T-helper 1 cell treated with Interleukin-12 subunit alpha and Interleukin-12 subunit beta and Interleukin-4 antibody, amounts not matched to agents 30 μg/mL and 1 μg/mL, for 36 hours (primary cell): ENCODE results near the gene ATOX1.
"Not testable (repeated sequence)": the region's sequence is repeated elsewhere in the genome, so short reads cannot be mapped to it uniquely, and the experiment has no call there.

Source experiments
- H3K27ac Mint-ChIP-seq: one replicate; pipeline ENCODE4 v1.8.0; 2021; ENCODE audit warnings: mild to moderate bottlenecking, mixed read lengths
- H3K27me3 Mint-ChIP-seq: one replicate; pipeline ENCODE4 v1.8.0; 2021; ENCODE audit warnings: low read depth, mixed read lengths
- H3K36me3 Mint-ChIP-seq: one replicate; pipeline ENCODE4 v1.8.0; 2021; ENCODE audit warnings: low read depth, mixed read lengths
- H3K4me1 Mint-ChIP-seq: one replicate; pipeline ENCODE4 v1.8.0; 2021; ENCODE audit warnings: low read depth, mixed read lengths
- H3K4me3 Mint-ChIP-seq: one replicate; pipeline ENCODE4 v1.8.0; 2021; ENCODE audit warnings: mild to moderate bottlenecking, moderate library complexity, mixed read lengths
- H3K9me3 Mint-ChIP-seq: one replicate; pipeline ENCODE4 v1.8.0; 2021; ENCODE audit warnings: mixed read lengths

Gene ATOX1, protein sequence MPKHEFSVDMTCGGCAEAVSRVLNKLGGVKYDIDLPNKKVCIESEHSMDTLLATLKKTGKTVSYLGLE

DNA sequence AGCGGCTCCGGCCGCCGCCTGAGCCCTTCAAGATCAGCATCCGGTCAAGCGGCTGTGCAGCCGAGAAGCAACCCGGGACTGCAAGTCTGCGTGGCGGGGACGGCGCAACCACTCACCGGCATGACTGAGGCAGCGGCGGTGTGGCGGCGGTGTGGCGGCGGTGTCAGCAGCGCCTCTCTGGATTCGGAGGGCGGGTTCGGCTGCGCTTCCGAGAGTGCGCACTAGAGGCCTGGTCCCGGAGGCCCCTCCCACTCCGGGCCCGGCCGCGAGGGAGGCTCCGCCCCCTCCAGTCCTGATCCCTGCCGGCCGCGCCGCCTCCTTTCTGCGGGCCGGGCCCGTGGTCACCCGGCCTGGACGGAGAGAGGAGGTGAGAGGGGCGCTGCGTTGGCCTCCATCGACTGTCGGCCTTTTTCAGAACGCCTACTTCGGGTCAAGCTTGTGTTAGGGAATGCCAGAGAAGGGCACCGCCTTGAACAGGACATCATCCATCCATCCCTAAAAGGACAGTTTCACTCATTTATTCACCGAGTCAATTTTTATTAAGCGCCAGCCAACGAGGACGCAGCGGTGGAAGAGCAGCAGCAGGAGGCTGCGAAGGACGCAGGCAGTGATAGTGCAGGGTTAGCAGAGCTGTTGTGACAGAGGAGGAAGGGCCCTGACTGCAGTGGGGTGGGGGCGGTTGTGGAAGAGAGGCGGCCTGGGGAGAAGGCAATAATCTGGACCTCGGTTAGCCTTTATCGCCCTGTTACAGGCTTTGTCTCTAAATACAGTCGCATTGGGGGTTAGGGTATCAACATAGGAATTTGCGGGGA lies at the start of gene ATOX1:
Gene ATOX1, minus strand, starts transcription at position 202 of the 812 bp plus-strand sequence. Its CDS starts 80 bp downstream, at position 122.
- Mint-ChIP-seq H3K4me3 (peak within 1 kb of the TSS; percentile 88), H3K27me3 (no peaks in the 10 kb centered on the region), H3K9me3 (no peaks in the 10 kb centered on the region), H3K4me1 (peaks cover 25% of the 10 kb centered on the region), H3K27ac (peak within 1 kb of the TSS; percentile 85), H3K36me3 (peaks cover 9% of the 10 kb centered on the region)

DNA sequence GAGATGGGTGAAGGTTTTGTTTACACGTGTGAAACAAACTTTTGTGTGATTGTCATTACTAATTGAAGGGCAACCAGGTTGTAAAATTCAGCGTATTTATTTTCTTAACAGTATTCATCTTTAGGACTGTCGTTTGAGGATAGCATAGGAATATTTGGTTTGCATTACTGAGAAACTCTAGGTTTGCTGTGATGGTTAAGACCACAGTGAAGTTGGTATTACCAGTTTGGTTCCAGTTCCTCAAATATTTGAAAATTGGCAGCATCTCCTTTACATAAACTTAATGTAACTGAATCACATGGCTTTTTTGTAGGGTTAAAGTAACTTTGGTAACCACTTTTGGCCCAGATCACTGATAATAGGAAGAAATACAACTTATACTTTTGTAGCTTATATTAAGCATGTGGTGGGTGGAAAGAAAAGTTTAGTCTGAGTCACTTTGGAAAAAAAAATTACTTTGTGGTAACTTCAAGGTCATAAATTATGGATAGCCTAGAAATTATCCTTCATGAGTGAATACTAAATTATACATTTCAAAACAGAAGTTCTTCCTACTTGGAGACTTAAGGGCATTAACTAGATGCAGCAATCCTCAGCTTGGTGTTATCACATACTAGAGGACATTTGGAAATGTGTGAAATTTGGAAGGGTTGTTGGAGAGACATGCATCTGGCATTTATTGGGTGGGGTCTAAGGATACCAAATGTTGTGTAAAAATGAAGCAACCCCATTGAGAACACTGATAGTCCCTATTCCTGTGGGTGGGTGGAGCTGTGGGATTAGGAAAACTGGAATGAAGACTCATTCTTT lies 47.2 kb upstream of the ATOX1 start:
- no peak overlapping the region for H3K27ac Mint-ChIP-seq
- H3K9me3 Mint-ChIP-seq, result no peaks in the 10 kb centered on the region
- peaks cover 66% of the 10 kb centered on the region for H3K36me3 Mint-ChIP-seq
- H3K4me3 Mint-ChIP-seq, result no peak overlapping the region
- H3K27me3 Mint-ChIP-seq, result no peaks in the 10 kb centered on the region
- peaks cover 13% of the 10 kb centered on the region for H3K4me1 Mint-ChIP-seq

DNA sequence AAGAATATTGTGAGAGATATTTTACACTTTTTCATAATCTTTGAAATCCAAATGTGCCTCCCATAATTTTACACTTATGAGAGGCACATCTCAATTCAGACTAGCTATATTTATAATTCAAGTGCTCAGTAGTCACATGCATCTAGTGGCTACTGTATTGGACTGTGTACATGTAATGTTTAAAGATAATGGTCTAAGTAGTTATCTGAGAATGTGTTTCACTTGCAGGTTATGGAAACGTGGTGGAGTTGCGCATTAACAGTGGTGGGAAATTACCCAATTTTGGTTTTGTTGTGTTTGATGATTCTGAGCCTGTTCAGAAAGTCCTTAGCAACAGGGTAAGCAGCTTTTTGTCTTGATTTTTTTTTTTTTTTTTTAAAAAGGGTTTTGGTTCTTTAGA lies 42.1 kb upstream of the ATOX1 start:
- H3K4me3 Mint-ChIP-seq, result no peak overlapping the region
- no peak overlapping the region for H3K27ac Mint-ChIP-seq
- H3K4me1 Mint-ChIP-seq, result peaks cover 24% of the 10 kb centered on the region
- no peaks in the 10 kb centered on the region for H3K9me3 Mint-ChIP-seq
- no peaks in the 10 kb centered on the region for H3K27me3 Mint-ChIP-seq
- peaks cover 58% of the 10 kb centered on the region for H3K36me3 Mint-ChIP-seq

DNA sequence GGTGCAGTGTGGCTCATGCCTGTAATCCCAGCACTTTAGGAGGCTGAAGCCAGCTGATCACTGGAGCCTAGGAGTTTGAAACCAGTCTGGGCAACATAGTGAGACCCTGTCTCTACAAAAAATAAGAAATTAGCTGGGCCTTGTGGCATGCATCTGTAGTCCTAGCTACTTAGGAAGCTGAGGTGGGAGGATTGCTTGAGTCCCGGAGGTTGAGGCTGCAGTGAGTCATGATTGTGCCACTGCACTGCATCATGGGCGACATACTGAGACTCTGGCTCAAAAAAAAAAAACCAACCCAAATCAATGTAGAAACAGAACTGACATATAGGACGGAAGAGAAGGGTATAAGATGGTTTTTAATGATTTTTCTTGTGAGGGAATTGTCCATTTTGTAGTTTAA lies 41.0 kb upstream of the ATOX1 start:
- H3K36me3 Mint-ChIP-seq, result peaks cover 55% of the 10 kb centered on the region
- no peak overlapping the region for H3K4me3 Mint-ChIP-seq
- no peak overlapping the region for H3K27ac Mint-ChIP-seq
- no peaks in the 10 kb centered on the region for H3K27me3 Mint-ChIP-seq
- H3K4me1 Mint-ChIP-seq, result peaks cover 26% of the 10 kb centered on the region
- no peaks in the 10 kb centered on the region for H3K9me3 Mint-ChIP-seq

DNA sequence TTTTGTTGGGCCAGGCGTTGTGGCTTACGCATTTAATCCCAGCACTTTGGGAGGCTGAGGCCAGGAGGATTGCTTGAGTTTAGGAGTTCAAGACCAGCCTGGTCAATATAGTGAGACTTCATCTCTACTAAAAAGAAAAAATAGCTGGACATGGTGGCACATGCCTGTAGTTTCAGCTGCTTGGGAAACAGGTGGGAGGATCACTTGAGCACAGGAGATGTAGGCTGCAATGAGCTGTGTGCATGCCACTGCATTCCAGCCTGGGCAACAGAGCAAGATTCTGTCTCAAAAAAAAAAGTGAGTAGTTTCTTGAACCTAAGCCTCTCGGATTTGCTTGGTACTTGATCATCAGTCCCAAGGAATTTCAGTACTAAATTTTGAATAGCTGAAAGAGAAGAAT lies 40.2 kb upstream of the ATOX1 start:
- no peak overlapping the region for H3K27ac Mint-ChIP-seq
- H3K9me3 Mint-ChIP-seq, result no peaks in the 10 kb centered on the region
- peaks cover 56% of the 10 kb centered on the region for H3K36me3 Mint-ChIP-seq
- H3K27me3 Mint-ChIP-seq, result no peaks in the 10 kb centered on the region
- H3K4me3 Mint-ChIP-seq, result no peak overlapping the region
- H3K4me1 Mint-ChIP-seq, result peaks cover 26% of the 10 kb centered on the region

DNA sequence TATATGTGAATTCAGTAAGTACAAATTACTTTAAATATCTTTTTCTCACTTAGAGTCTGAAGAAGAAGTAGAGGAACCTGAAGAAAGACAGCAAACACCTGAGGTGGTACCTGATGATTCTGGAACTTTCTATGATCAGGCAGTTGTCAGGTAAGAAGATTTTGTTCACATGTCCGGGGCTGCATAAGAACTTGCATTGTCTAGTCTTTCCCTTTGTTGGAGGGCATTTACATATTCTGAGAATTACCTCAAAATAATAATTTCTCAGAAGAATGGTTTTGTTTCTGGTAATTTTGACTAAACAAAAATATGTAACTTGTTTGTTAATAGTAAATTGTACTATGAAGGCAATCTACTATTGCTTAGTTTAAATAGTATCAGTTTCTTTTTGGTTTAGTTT lies 37.0 kb upstream of the ATOX1 start:
- H3K27ac Mint-ChIP-seq, result peak overlapping the region; percentile 57
- H3K4me1 Mint-ChIP-seq, result peaks cover 24% of the 10 kb centered on the region
- no peaks in the 10 kb centered on the region for H3K9me3 Mint-ChIP-seq
- H3K4me3 Mint-ChIP-seq, result no peak overlapping the region
- H3K27me3 Mint-ChIP-seq, result no peaks in the 10 kb centered on the region
- H3K36me3 Mint-ChIP-seq, result peaks cover 59% of the 10 kb centered on the region

DNA sequence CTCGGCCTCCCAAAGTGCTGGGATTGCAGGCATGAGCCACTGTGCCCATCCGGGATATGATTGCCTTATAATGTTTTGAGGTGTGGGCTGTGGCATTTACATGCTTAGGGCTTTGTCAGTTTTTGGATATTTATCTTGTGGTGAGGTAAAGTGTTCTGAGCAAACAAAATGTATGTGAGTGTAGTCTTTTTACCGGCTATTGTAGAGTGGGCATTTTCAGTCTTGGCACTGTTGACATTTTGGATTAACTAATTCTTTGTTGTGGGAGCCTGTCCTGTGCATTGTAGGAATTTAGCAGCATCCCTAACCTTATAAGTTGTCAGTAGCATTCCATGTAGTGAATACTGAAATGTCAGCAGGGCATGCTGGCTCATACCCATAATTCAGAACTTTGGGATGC lies 34.9 kb upstream of the ATOX1 start:
- H3K4me1 Mint-ChIP-seq, result peaks cover 17% of the 10 kb centered on the region
- H3K36me3 Mint-ChIP-seq, result peaks cover 59% of the 10 kb centered on the region
- no peaks in the 10 kb centered on the region for H3K27me3 Mint-ChIP-seq
- H3K4me3 Mint-ChIP-seq, result no peak overlapping the region
- no peaks in the 10 kb centered on the region for H3K9me3 Mint-ChIP-seq
- no peak overlapping the region for H3K27ac Mint-ChIP-seq

DNA sequence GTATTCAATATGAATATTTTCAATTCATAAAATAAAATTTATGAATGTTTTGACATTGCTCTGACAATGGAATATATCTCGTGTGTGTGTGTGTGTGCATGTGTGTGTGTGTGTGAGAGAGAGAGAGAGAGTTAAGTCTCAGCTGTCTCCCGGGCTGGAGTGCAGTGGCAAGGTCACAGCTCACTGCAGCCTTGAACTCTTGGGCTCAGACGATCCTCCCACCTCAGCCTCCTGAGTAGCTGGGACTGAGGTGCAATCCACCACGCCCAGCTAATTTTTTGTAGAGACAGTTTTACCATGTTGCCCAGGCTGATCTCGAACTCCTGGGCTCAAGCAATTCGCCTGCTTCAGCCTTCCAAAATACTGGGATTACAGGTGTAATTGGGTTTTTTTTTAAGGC lies 29.4 kb upstream of the ATOX1 start:
- Mint-ChIP-seq H3K4me3 (no peak overlapping the region), H3K9me3 (no peaks in the 10 kb centered on the region), H3K4me1 (peaks cover 13% of the 10 kb centered on the region), H3K36me3 (peaks cover 33% of the 10 kb centered on the region), H3K27ac (no peak overlapping the region), H3K27me3 (no peaks in the 10 kb centered on the region)

DNA sequence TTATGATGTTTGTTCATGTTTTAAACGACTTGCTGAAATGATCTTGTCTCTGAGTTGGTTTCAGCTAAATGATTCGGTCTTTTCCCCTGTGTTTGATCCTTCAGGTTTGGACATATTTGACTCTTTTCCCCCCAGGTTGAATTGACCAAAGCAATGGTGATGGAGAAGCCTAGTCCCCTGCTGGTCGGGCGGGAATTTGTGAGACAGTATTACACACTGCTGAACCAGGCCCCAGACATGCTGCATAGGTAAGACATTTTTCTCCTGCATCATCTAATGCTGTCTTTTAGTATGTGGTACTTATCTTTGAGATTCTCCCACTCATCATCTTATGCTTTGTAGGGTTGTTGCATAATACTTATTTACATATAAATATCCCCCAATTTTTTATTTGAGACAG lies 28.0 kb upstream of the ATOX1 start:
- Mint-ChIP-seq H3K4me1 (peaks cover 16% of the 10 kb centered on the region), H3K27me3 (no peaks in the 10 kb centered on the region), H3K4me3 (no peak overlapping the region), H3K27ac (peak overlapping the region; percentile 49), H3K9me3 (no peaks in the 10 kb centered on the region), H3K36me3 (peaks cover 25% of the 10 kb centered on the region)

DNA sequence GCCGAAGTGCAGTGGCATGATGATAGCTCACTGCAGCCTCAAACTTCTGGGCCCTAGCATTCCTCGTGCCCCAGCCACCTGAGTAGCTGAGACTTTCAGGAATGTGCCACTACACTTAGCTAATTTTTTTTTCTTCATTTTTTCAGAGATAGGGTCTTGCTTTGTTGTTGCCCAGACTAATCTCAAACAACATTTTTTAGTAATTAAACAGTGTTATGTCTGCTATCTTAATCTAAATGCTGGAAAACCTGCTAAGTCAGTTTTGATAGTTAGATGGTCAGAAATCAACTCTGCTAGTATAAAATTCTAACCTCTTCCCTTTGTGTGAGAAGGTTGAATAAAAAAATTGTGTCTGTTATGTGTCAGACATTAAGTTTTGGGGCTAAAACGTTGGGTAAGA lies 25.7 kb upstream of the ATOX1 start:
- no peaks in the 10 kb centered on the region for H3K9me3 Mint-ChIP-seq
- H3K4me1 Mint-ChIP-seq, result peaks cover 29% of the 10 kb centered on the region
- H3K4me3 Mint-ChIP-seq, result no peak overlapping the region
- H3K27me3 Mint-ChIP-seq, result no peaks in the 10 kb centered on the region
- no peak overlapping the region for H3K27ac Mint-ChIP-seq
- peaks cover 9% of the 10 kb centered on the region for H3K36me3 Mint-ChIP-seq

DNA sequence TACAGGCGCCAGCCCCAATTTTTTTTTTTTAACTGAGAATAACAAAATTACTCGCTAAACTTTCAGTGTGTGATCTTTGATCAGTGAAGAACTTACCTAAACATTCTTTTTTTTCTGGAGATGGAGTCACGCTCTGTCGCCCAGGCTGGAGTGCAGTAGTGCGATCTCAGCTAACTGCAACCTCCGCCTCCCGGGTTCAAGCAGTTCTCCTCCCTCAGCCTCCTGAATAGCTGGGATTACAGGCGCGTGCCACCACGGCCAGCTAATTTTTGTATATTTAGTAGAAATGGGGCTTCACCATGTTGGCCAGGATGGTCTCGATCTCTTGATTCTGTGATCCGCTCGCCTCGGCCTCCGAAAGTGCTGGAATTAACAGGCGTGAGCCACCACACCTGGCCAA lies 25.2 kb upstream of the ATOX1 start:
- H3K4me3 Mint-ChIP-seq, H3K27ac Mint-ChIP-seq: not testable (repeated sequence)
- peaks cover 32% of the 10 kb centered on the region for H3K4me1 Mint-ChIP-seq

DNA sequence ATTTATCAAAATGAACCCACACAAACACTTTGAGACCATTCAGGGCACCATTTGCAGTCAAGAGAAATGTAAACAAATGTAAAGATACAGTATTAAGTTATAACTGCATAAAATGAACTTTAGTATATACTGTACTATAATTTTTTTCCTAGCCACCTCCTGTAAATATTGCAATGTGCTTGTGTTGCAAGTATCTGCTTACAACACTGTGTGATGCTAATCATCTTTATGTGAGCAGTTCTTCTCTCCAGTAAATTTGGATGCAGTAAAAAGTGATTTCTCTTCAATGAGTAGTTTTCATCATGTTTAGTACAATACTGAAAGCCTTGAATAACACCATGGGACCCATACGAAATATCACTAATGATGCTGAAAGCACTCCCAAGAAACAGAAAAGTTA lies 22.8 kb upstream of the ATOX1 start:
- H3K9me3 Mint-ChIP-seq, result no peaks in the 10 kb centered on the region
- H3K27me3 Mint-ChIP-seq, result no peaks in the 10 kb centered on the region
- peaks cover 39% of the 10 kb centered on the region for H3K4me1 Mint-ChIP-seq
- peaks cover 15% of the 10 kb centered on the region for H3K36me3 Mint-ChIP-seq
- H3K4me3 Mint-ChIP-seq, result no peak overlapping the region
- H3K27ac Mint-ChIP-seq, result no peak overlapping the region

More for the DNA sequence above, 25.2 kb upstream of the ATOX1 start:
- not testable (repeated sequence) for H3K9me3 Mint-ChIP-seq, H3K27me3 Mint-ChIP-seq
- H3K36me3 Mint-ChIP-seq, result peaks cover 12% of the 10 kb centered on the region

DNA sequence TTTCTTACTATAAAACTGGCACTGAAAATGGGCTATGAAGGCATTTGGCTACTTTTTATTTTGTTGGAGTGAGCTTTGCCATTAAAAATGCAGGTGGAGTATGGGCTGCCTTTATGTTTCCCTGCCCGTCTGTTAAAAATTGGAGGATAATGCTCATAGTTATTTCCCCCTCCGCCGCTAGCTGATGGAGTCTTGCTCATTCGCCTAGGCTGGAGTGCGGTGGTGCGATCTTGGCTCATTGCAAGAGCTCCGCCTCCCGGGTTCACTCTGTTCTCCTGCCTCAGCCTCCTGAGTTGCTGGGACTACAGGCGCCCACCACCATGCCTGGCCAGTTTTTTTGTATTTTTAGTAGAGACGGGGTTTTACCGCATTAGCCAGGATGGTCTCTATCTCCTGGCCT lies 21.9 kb upstream of the ATOX1 start:
- no peak overlapping the region for H3K4me3 Mint-ChIP-seq
- no peaks in the 10 kb centered on the region for H3K9me3 Mint-ChIP-seq
- peaks cover 41% of the 10 kb centered on the region for H3K4me1 Mint-ChIP-seq
- H3K27ac Mint-ChIP-seq, result no peak overlapping the region
- H3K27me3 Mint-ChIP-seq, result no peaks in the 10 kb centered on the region
- H3K36me3 Mint-ChIP-seq, result peaks cover 22% of the 10 kb centered on the region

DNA sequence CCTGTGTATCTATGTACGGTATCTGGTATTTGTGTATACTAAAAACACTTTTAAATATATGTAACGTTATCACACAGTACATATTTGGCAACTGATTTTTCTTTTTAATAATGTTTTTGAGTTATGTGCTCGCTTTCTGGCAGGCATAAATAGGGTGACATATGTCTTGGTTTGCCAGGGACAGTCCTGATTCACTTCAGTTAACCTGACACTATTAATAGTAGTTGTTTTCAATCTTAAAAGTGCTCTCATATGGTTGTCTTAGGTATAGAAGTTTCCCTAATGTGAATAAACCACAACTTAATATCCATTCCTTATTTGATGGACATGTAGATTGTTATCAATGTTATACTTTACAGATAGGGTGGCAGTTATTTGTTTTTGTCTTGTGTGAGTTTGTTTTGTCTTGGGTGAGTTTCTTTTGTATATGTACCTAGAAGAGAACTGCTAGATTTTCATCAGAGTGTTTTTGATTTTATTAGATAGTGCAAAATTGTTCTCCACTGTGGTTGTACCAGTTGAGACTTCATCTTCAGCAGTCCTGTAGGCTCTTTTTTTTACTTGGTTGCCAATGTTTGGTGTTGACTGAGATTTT lies 21.2 kb upstream of the ATOX1 start:
- H3K27me3 Mint-ChIP-seq, result no peaks in the 10 kb centered on the region
- H3K27ac Mint-ChIP-seq, result no peak overlapping the region
- H3K9me3 Mint-ChIP-seq, result no peaks in the 10 kb centered on the region
- H3K4me1 Mint-ChIP-seq, result peaks cover 45% of the 10 kb centered on the region
- peaks cover 22% of the 10 kb centered on the region for H3K36me3 Mint-ChIP-seq
- no peak overlapping the region for H3K4me3 Mint-ChIP-seq
